ENCODE data around the gene IDH3G. TPM values are rescaled to one million over a fixed set of nuclear protein-coding genes. Genes with fewer than 3 reads are reported as not detected.

IDH3G gene
- 10 to 100 TPM; 79.8 to 92.7 (median 86.4) TPM for total RNA-seq

DNA sequence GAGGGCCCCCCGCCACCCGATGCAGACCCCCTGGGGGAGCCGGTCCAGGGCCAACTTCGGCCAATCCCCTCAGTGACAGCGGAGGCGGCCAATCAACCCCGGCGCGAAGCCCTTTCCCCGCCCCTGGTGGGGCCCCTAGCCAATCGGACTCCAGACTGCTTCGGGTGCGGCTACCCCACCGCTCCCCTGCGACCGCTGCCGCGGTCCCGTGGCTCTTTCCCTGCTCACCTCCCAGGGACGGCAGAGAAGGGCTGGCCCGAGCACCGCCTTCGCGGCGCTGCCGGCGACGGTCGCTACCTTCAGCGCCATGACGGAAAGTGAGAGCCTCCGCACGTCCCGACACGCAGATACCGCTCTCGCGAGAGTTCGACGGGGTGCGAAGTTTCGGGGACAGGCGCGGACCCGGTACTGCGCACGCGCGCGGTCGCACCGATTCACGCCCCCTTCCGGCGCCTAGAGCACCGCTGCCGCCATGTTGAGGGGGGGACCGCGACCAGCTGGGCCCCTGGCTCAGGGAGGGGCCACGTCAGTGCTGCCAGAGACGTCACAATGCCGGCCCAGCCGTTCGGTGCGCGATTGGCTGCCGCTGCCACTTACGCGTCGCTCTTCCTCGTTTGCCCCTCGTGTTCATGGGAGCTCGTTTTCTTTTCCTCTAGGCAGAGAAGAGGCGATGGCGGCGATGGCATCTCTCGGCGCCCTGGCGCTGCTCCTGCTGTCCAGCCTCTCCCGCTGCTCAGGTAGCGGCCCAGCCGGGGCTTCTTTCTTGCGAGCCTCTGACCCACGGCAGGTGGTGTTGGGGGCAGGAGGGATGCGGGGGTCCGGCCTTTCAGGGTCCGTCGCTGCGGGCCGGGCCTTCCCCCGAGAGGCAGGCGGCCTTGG, at the start of gene IDH3G, which contains the start of gene SSR4:
Gene IDH3G, minus strand, starts transcription at position 358 of the 879 bp plus-strand sequence. Its CDS starts 49 bp downstream, at position 309.
Gene SSR4, plus strand, starts transcription at position 651 of the 879 bp plus-strand sequence. Its CDS starts 20 bp downstream, at position 671.
- TF ChIP-seq POLR2A (IDR thresholded peaks at IDR 0.05), result peak; percentile 60 to 74
- TF ChIP-seq, protein P1, sequence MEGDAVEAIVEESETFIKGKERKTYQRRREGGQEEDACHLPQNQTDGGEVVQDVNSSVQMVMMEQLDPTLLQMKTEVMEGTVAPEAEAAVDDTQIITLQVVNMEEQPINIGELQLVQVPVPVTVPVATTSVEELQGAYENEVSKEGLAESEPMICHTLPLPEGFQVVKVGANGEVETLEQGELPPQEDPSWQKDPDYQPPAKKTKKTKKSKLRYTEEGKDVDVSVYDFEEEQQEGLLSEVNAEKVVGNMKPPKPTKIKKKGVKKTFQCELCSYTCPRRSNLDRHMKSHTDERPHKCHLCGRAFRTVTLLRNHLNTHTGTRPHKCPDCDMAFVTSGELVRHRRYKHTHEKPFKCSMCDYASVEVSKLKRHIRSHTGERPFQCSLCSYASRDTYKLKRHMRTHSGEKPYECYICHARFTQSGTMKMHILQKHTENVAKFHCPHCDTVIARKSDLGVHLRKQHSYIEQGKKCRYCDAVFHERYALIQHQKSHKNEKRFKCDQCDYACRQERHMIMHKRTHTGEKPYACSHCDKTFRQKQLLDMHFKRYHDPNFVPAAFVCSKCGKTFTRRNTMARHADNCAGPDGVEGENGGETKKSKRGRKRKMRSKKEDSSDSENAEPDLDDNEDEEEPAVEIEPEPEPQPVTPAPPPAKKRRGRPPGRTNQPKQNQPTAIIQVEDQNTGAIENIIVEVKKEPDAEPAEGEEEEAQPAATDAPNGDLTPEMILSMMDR (IDR thresholded peaks at IDR 0.05 in 4 of 5, conservative IDR thresholded peaks at IDR 0.05 in 1 of 5), result no peak
- ATAC-seq (peak; percentile 86 to 89), DNase-seq (peak; percentile 82 to 90)
- H3K4me1 ChIP-seq, result peaks cover 6 to 16% of the 10 kb centered on the region in 2 donors
- in situ Hi-C loops (cut with MboI; ENCODE audit: low sequenced_read_pairs in 4 of 4), result loop anchor here in 3 of 4 donors (25.0 kb wide), 2 partner anchors 143 to 168 kb away; partner anchors contain the start of genes HCFC1 (in 2 of the 3), TMEM187 (in 2 of the 3), ARHGAP4 (in 1 of the 3) and NAA10 (in 1 of the 3)
- H3K27me3 ChIP-seq, result no peaks in the 10 kb centered on the region
- intact Hi-C loops (cut with DNase I; ENCODE audit: low total_unique reads), result loop anchor here (1.0 to 10.0 kb wide), 6 partner anchors 13 to 581 kb away; partner anchors contain the start of genes ABCD1, BCAP31, EMD and FLNA
- H3K27ac ChIP-seq, result peak within 1 kb of the TSS; percentile 93 to 98 (median 96)
- no peaks in the 10 kb centered on the region for H3K9me3 ChIP-seq
- H3K4me3 ChIP-seq, result peak within 1 kb of the TSS; percentile 73 to 88 (median 78)
- peaks cover 0 to 11% of the 10 kb centered on the region in 2 donors for H3K36me3 ChIP-seq

DNA sequence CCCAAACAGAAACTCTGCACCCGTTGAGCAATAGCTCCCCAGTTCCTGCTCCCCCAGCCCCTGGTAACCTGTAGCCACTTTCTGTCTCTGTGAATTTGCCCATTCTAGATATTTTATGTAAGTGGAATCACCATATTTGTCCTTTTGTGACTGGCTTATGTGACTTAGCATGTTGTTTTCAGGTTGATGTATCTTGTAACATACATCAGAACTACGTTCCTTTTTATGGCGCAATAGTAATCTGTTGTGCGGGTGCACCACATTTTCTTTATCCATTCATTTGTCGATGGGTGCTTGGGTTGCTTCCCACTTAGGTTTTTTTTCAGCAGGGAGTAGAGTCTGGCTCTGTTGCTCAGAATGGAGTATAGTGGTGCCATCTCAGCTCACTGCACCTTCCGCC, 42.7 kb upstream of the IDH3G start:
- intact Hi-C loops (cut with DNase I; ENCODE audit: low total_unique reads), result no loop called here
- Histone ChIP-seq H3K36me3 (no peaks in the 10 kb centered on the region), H3K27ac (no peak overlapping the region), H3K4me3 (no peak overlapping the region), H3K9me3 (no peaks in the 10 kb centered on the region), H3K4me1 (no peaks in the 10 kb centered on the region), H3K27me3 (peaks cover 0 to 3% (median under 1%) of the 10 kb centered on the region in 3 donors)
- in situ Hi-C loops (cut with MboI; ENCODE audit: low sequenced_read_pairs in 4 of 4), result no loop called here
- no peak for TF ChIP-seq POLR2A (IDR thresholded peaks at IDR 0.05)
- TF ChIP-seq, protein P1 (IDR thresholded peaks at IDR 0.05 in 4 of 5, conservative IDR thresholded peaks at IDR 0.05 in 1 of 5), result no peak
- DNase-seq (no peak), ATAC-seq (no peak)

DNA sequence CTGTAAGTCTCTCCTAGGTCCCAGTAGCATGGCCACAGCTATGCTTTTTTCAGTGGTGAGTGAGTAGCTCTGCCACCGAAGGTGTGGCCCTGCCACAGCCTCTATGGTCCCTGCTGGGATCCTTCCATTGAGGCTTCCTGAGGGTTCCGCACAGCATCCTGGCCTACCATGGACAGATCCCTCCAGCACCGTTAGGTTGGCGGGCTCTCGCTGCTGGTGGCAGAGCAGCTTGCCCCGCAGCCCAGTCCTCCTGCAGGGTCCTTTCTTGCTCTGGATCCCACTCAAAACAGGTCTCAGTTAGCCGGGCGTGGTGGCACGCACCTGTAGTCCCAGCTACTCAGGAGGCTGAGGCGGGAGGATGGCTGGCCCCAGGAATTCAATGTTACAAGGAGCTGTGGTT, 38.6 kb upstream of the IDH3G start:
- Histone ChIP-seq H3K27me3 (peaks cover 0 to 23% (median 21%) of the 10 kb centered on the region in 3 donors), H3K4me1 (no peaks in the 10 kb centered on the region), H3K27ac (no peak overlapping the region), H3K9me3 (no peaks in the 10 kb centered on the region), H3K36me3 (no peaks in the 10 kb centered on the region), H3K4me3 (no peak overlapping the region)
- ATAC-seq, result no peak
- TF ChIP-seq, protein P1 (IDR thresholded peaks at IDR 0.05 in 4 of 5, conservative IDR thresholded peaks at IDR 0.05 in 1 of 5), result no peak
- no peak for TF ChIP-seq POLR2A (IDR thresholded peaks at IDR 0.05)
- intact Hi-C loops (cut with DNase I; ENCODE audit: low total_unique reads) (no loop called here), in situ Hi-C loops (cut with MboI; ENCODE audit: low sequenced_read_pairs in 4 of 4) (no loop called here)
- DNase-seq, result no peak

GRCh38 chrX:153831429-153832150, 37.4 kb upstream of the IDH3G start:
- Histone ChIP-seq H3K27me3 (peaks cover 0 to 23% (median 21%) of the 10 kb centered on the region in 3 donors), H3K4me3 (no peak overlapping the region), H3K4me1 (no peaks in the 10 kb centered on the region), H3K27ac (no peak overlapping the region), H3K36me3 (no peaks in the 10 kb centered on the region), H3K9me3 (no peaks in the 10 kb centered on the region)
- TF ChIP-seq, protein P1 (IDR thresholded peaks at IDR 0.05 in 4 of 5, conservative IDR thresholded peaks at IDR 0.05 in 1 of 5), result no peak
- no peak for TF ChIP-seq POLR2A (IDR thresholded peaks at IDR 0.05)
- intact Hi-C loops (cut with DNase I; ENCODE audit: low total_unique reads), result no loop called here
- ATAC-seq (no peak), DNase-seq (no peak)
- in situ Hi-C loops (cut with MboI; ENCODE audit: low sequenced_read_pairs in 4 of 4), result no loop called here
